ENCODE results near the gene SLC24A3.

Gene SLC24A3

DNA sequence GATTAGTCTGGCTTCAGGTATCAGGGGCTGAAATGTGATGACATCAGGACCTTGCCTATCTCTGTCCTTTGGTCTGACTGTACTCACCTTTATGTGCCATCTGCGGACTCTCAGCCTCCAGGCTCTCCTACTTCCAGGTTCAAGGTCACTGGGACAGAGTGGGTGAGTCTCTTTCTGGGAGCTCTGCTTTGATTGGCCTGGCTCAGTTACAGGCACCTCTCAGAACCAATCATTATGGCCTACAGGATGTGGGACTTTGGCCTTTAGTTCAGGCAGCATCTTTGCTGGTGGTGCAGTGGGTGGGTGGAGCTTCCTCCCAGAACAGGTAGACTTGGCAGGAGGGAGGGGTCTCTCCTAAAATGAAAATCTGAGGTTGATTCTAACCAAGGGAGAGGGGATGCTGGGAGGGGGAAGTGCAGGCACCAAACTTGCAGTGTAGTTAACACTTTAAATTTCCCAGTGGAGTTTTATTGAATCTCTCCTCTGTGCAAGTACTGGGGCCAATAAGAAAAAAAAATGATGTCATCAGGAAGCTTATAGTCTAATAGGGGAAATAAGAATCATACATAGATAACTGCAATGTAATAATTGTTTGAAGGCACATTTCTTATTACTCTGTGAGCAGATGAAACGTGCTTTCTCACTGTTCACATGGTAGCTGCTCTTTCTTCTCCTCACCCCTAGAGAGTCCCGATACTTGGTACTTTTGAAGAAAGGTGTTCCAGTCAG is 53.4 kb downstream of the SLC24A3 start:
- in situ Hi-C loops (cut with MboI; ENCODE audit: low sequenced_read_pairs, unreplicated experiment) = no loop called here
- TF ChIP-seq, protein P1, sequence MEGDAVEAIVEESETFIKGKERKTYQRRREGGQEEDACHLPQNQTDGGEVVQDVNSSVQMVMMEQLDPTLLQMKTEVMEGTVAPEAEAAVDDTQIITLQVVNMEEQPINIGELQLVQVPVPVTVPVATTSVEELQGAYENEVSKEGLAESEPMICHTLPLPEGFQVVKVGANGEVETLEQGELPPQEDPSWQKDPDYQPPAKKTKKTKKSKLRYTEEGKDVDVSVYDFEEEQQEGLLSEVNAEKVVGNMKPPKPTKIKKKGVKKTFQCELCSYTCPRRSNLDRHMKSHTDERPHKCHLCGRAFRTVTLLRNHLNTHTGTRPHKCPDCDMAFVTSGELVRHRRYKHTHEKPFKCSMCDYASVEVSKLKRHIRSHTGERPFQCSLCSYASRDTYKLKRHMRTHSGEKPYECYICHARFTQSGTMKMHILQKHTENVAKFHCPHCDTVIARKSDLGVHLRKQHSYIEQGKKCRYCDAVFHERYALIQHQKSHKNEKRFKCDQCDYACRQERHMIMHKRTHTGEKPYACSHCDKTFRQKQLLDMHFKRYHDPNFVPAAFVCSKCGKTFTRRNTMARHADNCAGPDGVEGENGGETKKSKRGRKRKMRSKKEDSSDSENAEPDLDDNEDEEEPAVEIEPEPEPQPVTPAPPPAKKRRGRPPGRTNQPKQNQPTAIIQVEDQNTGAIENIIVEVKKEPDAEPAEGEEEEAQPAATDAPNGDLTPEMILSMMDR (IDR thresholded peaks at IDR 0.05; ENCODE audit: borderline replicate concordance, control extremely low read depth, extremely low read depth, insufficient read depth, missing control alignments) = no peak
- peak; percentile 32 for DNase-seq (ENCODE audit: low spot score)

DNA sequence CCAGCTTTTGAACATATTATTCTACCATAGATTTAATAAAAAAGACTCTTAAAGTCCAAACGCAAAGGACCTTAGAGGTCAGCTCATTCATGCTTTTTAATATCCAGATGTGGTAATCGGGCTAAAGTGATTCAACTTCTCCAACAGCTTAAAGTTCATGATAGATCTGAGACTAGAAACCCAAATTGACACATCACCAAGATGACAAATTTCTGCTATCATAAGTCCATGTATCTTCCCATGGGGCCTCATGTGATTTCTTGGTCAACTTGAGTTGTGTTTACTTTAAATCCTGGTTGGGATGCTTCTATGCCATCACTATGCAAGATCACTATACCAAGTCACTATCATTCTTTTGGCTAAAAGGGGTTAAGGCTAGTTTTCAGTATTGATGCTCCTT is 56.0 kb downstream of the SLC24A3 start:
- DNase-seq (ENCODE audit: low spot score) = no peak
- in situ Hi-C loops (cut with MboI; ENCODE audit: low sequenced_read_pairs, unreplicated experiment) = no loop called here
- TF ChIP-seq, protein P1 (IDR thresholded peaks at IDR 0.05; ENCODE audit: borderline replicate concordance, control extremely low read depth, extremely low read depth, insufficient read depth, missing control alignments) = no peak

DNA sequence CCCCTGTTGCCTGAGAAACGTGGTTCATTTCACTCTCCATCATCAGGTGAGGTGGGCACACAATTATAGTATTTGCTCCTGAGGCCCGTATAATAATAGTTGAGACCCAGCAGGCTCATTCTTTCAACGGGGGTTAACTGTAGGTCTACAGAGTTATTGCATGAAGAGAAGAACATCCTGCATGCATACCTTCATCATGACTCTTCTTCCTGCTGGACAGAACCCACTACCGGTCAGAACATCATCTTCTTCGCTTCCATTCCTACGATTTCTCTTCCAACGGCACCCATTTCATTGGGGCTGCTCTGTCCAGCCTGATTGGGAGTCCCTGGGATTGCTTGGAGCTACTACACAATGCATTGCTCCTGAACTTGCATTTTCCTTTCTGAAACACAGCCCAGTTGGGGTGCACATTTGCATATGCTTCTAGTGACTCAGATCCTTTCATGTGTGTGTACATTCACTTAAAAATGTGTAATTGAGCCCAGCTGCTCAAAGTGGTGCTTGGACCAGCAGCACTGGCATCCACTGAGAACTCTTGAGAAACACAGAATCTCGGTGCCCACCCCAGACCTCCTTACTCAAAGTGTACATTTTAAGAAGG is 57.4 kb downstream of the SLC24A3 start:
- TF ChIP-seq, protein P1 (IDR thresholded peaks at IDR 0.05; ENCODE audit: borderline replicate concordance, control extremely low read depth, extremely low read depth, insufficient read depth, missing control alignments) = no peak
- no peak for DNase-seq (ENCODE audit: low spot score)
- in situ Hi-C loops (cut with MboI; ENCODE audit: low sequenced_read_pairs, unreplicated experiment) = no loop called here

DNA sequence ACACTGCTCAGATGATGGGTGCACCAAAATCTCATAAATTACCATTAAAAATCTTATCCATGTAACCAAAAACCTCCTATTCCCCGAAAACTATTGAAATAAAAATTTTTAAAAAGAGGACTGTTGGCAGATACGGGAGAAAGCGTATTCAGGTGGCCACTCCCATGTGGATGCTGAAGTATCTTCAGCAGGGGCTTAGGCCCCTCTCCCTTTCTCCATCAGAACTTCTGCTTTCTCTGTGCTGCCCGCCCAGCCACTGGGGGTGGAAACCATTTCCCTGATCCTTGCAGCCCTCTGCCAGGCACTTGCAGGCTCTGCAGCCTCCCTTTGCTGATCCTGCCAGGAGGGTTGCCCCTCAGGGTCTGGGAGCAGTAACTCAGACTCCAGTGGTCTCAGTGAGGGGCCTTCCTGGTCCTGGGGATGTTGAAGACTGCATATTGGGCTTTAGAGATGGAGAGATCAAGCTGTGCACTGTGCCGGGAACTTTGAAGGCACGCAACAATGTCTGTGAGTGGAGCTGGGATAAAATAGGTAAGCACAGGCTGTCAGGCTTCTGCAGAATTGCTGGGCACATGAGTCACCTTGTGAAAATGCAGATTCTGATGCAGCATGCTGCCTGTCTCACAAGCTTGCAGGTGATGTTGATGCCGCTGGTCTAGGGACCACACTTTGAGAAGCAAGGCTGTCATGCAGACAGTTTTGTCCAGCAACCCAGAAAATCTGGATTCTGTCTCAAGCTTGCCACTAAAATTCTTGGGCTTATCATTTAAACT is 59.6 kb downstream of the SLC24A3 start:
- in situ Hi-C loops (cut with MboI; ENCODE audit: low sequenced_read_pairs, unreplicated experiment) = no loop called here
- TF ChIP-seq, protein P1 (IDR thresholded peaks at IDR 0.05; ENCODE audit: borderline replicate concordance, control extremely low read depth, extremely low read depth, insufficient read depth, missing control alignments) = no peak
- DNase-seq (ENCODE audit: low spot score) = no peak

DNA sequence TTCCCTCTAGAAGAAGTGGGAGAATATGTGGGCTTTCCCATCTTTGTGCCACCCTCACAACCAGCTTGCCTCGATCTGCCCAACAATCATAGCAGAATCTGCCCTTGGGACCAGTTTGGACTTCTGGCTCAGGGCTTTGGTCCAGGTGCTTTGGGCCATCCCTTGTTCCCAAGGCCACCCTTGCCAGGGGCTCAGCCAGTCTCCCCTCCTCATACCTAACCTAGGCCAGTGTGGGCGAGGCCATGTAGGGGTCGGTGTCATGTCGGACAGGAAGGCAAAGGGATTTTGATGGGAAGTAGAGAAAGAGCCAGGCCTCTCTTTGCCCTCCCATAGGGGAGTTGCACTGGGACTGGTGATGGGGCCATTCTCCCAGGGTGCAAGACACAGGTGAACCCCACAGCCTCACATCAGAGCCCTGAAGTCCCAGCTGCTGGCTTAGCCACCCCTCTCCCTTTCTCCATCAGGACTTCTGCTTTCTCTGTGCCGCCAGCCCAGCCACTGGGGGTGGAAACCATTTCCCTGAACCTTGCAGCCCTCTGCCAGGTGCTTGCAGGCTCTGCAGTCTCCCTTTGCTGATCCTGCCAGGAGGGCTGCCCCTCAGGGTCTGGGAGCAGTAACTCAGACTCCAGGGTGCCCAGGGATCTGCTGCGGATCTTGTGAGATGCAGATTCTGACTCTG is 60.7 kb downstream of the SLC24A3 start:
- TF ChIP-seq, protein P1 (IDR thresholded peaks at IDR 0.05; ENCODE audit: borderline replicate concordance, control extremely low read depth, extremely low read depth, insufficient read depth, missing control alignments) = no peak
- DNase-seq (ENCODE audit: low spot score) = no peak
- in situ Hi-C loops (cut with MboI; ENCODE audit: low sequenced_read_pairs, unreplicated experiment) = no loop called here

DNA sequence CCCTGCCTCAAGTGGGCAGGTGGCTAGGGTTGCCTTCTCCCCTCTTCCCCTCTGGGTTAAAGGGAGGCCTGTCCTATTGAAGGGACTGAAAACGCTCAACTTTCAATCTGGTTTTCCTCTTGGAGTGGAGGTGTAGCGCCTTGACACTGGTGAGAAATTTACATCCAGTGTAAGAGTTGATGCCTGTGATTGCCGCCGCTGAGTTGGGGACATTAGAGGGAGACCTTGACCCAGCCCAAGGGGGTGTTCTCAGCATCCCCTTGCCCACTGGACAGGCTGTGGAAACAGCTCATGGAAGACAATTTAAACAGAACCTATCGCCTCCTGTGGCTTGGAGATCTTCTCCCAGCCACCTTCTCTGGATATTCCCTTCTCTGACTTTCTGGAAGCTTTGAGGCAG is 61.6 kb downstream of the SLC24A3 start:
- in situ Hi-C loops (cut with MboI; ENCODE audit: low sequenced_read_pairs, unreplicated experiment) = no loop called here
- no peak for DNase-seq (ENCODE audit: low spot score)
- TF ChIP-seq, protein P1 (IDR thresholded peaks at IDR 0.05; ENCODE audit: borderline replicate concordance, control extremely low read depth, extremely low read depth, insufficient read depth, missing control alignments) = no peak
